Measurements from ENCODE around the gene AGAP2.

AGAP2 gene

DNA sequence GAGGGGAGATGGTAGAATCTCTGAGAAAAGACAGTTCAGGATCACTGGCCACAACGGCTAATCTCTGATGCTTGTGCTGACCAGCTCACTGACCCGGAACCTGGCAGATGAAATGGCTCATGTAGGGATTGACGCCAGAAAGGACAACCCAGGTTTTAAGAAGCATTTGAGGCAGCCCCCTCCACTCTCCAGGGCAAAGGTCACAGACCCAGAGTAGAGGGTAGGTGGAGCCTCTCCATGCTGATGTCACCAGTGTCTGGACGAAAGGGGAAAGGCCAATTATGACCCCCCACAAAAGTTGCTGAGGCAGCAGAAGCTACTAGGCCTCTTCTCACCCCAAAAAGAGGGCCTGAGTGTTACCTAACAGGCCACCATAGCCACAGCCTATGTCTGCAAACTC lies 32.2 kb upstream of the AGAP2 start:
- peak overlapping the region; percentile 96 for H3K27ac ChIP-seq
- ChIA-PET CTCF (interaction anchor here (1.0 kb wide), 1 partner anchor 14 kb away, joined by 5 read pairs; no protein-coding TSS in a partner anchor), POLR2A (ENCODE audit: low non-redundant PET) (no interaction called here)
- DNase-seq (ENCODE audit: low spot score) = no peak
- TF ChIP-seq, protein P1, sequence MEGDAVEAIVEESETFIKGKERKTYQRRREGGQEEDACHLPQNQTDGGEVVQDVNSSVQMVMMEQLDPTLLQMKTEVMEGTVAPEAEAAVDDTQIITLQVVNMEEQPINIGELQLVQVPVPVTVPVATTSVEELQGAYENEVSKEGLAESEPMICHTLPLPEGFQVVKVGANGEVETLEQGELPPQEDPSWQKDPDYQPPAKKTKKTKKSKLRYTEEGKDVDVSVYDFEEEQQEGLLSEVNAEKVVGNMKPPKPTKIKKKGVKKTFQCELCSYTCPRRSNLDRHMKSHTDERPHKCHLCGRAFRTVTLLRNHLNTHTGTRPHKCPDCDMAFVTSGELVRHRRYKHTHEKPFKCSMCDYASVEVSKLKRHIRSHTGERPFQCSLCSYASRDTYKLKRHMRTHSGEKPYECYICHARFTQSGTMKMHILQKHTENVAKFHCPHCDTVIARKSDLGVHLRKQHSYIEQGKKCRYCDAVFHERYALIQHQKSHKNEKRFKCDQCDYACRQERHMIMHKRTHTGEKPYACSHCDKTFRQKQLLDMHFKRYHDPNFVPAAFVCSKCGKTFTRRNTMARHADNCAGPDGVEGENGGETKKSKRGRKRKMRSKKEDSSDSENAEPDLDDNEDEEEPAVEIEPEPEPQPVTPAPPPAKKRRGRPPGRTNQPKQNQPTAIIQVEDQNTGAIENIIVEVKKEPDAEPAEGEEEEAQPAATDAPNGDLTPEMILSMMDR (conservative IDR thresholded peaks at IDR 0.05; ENCODE audit: low read depth) = no peak

- TF ChIP-seq, protein P1 (conservative IDR thresholded peaks at IDR 0.05; ENCODE audit: low read depth) = no peak
- CTCF ChIA-PET = no interaction called here
- POLR2A ChIA-PET (ENCODE audit: low non-redundant PET) = no interaction called here
- no peak for DNase-seq (ENCODE audit: low spot score)
- H3K27ac ChIP-seq = peak overlapping the region; percentile 18
Measured at GRCh38 chr12:57769594-57769993, 31.1 kb upstream of the AGAP2 start.

- H3K27ac ChIP-seq = peak overlapping the region; percentile 89
- no peak for DNase-seq (ENCODE audit: low spot score)
- TF ChIP-seq, protein P1 (conservative IDR thresholded peaks at IDR 0.05; ENCODE audit: low read depth) = no peak
- POLR2A ChIA-PET (ENCODE audit: low non-redundant PET) = no interaction called here
- CTCF ChIA-PET = interaction anchor here (2.3 kb wide), 1 partner anchor 15 kb away, joined by 9 read pairs; the partner anchor contains the start of gene TSFM
Measured at GRCh38 chr12:57767876-57768275, 29.3 kb upstream of the AGAP2 start.

GRCh38 chr12:57767305-57767698 lies 28.8 kb upstream of the AGAP2 start:
- ChIA-PET POLR2A (ENCODE audit: low non-redundant PET) (no interaction called here), CTCF (interaction anchor here (0.6 to 2.3 kb wide), 3 partner anchors 9 to 761 kb away, joined by 3 to 9 read pairs (median 3); partner anchors contain the start of gene TSFM)
- peak overlapping the region; percentile 89 for H3K27ac ChIP-seq
- no peak for DNase-seq (ENCODE audit: low spot score)
- TF ChIP-seq, protein P1 (conservative IDR thresholded peaks at IDR 0.05; ENCODE audit: low read depth) = no peak

DNA sequence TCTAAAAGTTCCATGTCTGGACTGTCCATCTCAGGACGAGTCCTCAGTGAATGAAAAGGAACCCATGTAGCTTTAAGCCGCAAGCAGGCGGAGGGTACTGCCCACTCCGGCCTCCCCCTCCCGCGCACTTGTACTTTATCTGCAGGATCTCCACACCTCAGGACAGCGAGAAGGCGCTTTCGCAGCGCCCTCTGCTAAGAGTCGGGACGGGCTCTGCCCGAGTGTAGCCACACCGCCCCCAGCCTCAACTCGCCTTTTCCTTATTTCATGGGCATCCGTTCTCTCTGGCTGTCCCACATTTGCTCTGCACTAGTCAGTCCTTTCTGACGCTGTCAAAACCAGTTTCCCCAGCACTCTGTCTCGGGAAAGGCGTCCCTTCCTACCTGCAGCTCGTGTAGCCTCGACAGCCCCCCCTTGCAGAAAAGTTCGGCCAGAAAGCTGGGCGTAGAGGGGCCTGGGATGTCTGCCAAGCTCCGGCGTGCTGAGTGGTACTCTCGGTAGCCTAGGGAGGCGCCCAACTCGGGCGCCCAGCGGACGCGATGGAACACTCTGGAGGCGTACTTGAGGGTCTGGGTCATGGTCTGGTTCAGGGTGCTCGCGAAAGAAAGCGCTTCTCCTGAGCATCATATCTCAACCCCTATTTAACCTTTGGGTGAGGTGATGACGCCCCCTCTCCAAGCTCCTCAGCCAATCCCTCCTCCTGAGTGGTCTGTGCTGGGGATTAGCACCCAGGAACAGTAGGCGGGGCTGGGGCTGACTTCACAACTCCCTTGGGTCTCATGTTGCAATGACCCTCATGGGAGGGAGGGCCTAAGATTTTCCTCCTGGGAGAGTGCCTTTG lies 28.1 kb upstream of the AGAP2 start, which contains the start of gene CYP27B1:
Gene CYP27B1 (minus strand): TSS at position 615 of the 841 bp plus-strand sequence. CDS start 37 bp downstream, at position 578.
- CTCF ChIA-PET = interaction anchor here (0.6 to 2.3 kb wide), 6 partner anchors 8 to 762 kb away, joined by 3 to 9 read pairs (median 4); partner anchors contain the start of gene TSFM
- POLR2A ChIA-PET (ENCODE audit: low non-redundant PET) = no interaction called here
- TF ChIP-seq, protein P1 (conservative IDR thresholded peaks at IDR 0.05; ENCODE audit: low read depth) = no peak
- H3K27ac ChIP-seq = peak within 1 kb of the TSS; percentile 89
- peak; percentile 68 for DNase-seq (ENCODE audit: low spot score)

GRCh38 chr12:57765698-57766463 lies 27.3 kb upstream of the AGAP2 start:
- CTCF ChIA-PET = interaction anchor here (0.6 to 2.3 kb wide), 6 partner anchors 7 to 141 kb away, joined by 3 to 9 read pairs (median 4); partner anchors contain the start of gene TSFM
- peak overlapping the region; percentile 89 for H3K27ac ChIP-seq

More at GRCh38 chr12:57765698-57766463, 27.3 kb upstream of the AGAP2 start:
- TF ChIP-seq, protein P1 (conservative IDR thresholded peaks at IDR 0.05; ENCODE audit: low read depth) = no peak
- DNase-seq (ENCODE audit: low spot score) = no peak
- POLR2A ChIA-PET (ENCODE audit: low non-redundant PET) = no interaction called here
